Right lobe of liver (tissue), 6 donors: ENCODE measurements around the gene GIMAP2. TPM values are rescaled to one million over a fixed set of nuclear protein-coding genes. Genes with fewer than 3 reads are reported as not detected.

Experiments used
- ATAC-seq, 4 donors: fragments of 200-7000 bp; cut with Tn5 transposase; one replicate each; pipeline ENCODE4 v1.9.1; 2020; ENCODE audit warnings: mild to moderate bottlenecking in 4 of 4, moderate library complexity in 4 of 4
- DNase-seq, 3 donors: peaks; one replicate each; pipeline ENCODE4 v3.0.0-alpha.2; 2020
- H3K27ac ChIP-seq, 3 donors: fragments of 200-600 bp; one replicate each; pipeline ENCODE4 v1.8.0; 2022
- H3K27me3 ChIP-seq, 2 donors: fragments of 200-600 bp; one replicate each; pipeline ENCODE4 v1.8.0; 2022
- H3K36me3 ChIP-seq, 4 donors: fragments of 200-600 bp; sonication (generic) in 1 of 4; one replicate each; pipeline versions ENCODE4 v1.5.1 to v1.8.0; 2017 to 2022; ENCODE audit warnings: control low read depth in 1 of 4
- H3K4me1 ChIP-seq, 4 donors: fragments of 200-600 bp; sonication (generic) in 1 of 4; one replicate each; pipeline versions ENCODE4 v1.5.1 to v1.8.0; 2017 to 2022; ENCODE audit warnings: control low read depth in 1 of 4
- H3K4me3 ChIP-seq, 3 donors: fragments of 200-600 bp; one replicate each; pipeline ENCODE4 v1.8.0; 2022
- H3K9me3 ChIP-seq, 4 donors: fragments of 200-600 bp; sonication (generic) in 1 of 4; one replicate each; pipeline versions ENCODE4 v1.5.1 to v1.8.0; 2017 to 2022; ENCODE audit warnings: control low read depth in 1 of 4
- POLR2A ChIP-seq: fragments of 450-650 bp; IDR thresholded peaks from one replicate; pipeline ENCODE4 v1.6.1; 2017; ENCODE audit warnings: antibody characterized with exemption, mild to moderate bottlenecking
- WGBS: methylation state at CpG from one replicate; pipeline ENCODE4 v1.1.6; 2018; ENCODE audit warnings: low coverage, low lambda C conversion rate; ENCODE audit not compliant: insufficient coverage; ENCODE audit errors: missing lambda C conversion rate; 5-methylcytosine and 5-hydroxymethylcytosine counted together
- intact Hi-C, 2 donors: fragments of 100-400 bp; cut with DNase I; formaldehyde crosslinking; loops; one replicate each; pipeline versions ENCODE4 v1.11.2 to v1.14.1; 2022
- total RNA-seq, 6 experiments: library from RNA; depleted of rRNA in 2 of 6; stranded (reverse); fragments of >200 nt in 2 of 6; fragmentation: NEBNext Ultra II Directional in 3 of 6; extraction: Animal tissue kit (Norgen Biotek cat#: 25700) in 3 of 6; gene quantifications; one replicate each; pipeline versions ENCODE4 v1.1.0 to v1.2.4, GENCODE V29; 2016 to 2023
- TF ChIP-seq, protein P1 (sequence below), 4 donors: fragments of 200-600 bp in 3 of 4; fragments of 450-650 bp in 1 of 4; IDR thresholded peaks; one replicate each; pipeline versions ENCODE4 v1.5.1 to v1.8.0; 2016 to 2022; ENCODE audit warnings: antibody characterized with exemption in 4 of 4, mild to moderate bottlenecking in 2 of 4
- donor health status: DM: no; HTN: yes; CAD: no.
- donor health status: DM: no; HTN: no; CAD: no.
- donor health status: DM: no; HTN: no; CAD: no.
- donor health status: DM: no; HTN: yes; CAD: no.
- donor health status: DM: no; HTN: yes; CAD: no.

GIMAP2 gene
- total RNA-seq, 6 experiments from 2014 or later = 4.8 to 7.4 (median 5.7) TPM

DNA sequence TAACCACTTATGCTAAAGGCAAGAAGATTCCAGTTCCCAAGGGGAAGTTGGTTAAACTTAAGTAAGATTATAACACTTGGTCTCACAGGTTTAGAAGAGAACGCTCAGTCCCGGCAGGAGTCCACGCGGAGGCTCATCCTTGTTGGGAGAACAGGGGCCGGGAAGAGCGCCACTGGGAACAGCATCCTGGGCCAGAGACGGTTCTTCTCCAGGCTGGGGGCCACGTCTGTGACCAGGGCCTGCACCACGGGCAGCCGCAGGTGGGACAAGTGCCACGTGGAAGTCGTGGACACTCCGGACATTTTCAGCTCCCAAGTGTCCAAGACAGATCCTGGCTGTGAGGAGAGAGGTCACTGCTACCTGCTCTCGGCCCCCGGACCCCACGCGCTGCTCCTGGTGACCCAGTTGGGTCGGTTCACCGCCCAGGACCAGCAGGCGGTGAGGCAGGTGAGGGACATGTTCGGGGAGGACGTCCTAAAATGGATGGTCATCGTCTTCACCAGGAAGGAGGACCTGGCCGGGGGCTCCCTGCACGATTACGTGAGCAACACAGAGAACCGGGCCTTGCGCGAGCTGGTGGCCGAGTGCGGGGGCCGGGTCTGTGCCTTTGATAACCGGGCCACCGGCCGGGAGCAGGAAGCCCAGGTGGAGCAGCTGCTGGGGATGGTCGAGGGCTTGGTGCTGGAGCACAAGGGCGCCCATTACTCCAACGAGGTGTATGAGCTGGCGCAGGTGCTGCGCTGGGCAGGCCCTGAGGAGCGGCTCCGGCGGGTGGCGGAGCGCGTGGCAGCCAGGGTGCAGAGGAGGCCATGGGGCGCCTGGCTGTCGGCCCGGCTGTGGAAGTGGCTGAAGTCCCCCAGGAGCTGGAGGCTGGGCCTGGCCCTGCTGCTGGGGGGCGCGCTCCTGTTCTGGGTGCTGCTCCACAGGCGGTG is 34.7 kb downstream of the GIMAP2 start:
- no peaks in the 10 kb centered on the region for H3K36me3 ChIP-seq
- no peak overlapping the region for H3K4me3 ChIP-seq
- intact Hi-C loops = no loop called here

DNA sequence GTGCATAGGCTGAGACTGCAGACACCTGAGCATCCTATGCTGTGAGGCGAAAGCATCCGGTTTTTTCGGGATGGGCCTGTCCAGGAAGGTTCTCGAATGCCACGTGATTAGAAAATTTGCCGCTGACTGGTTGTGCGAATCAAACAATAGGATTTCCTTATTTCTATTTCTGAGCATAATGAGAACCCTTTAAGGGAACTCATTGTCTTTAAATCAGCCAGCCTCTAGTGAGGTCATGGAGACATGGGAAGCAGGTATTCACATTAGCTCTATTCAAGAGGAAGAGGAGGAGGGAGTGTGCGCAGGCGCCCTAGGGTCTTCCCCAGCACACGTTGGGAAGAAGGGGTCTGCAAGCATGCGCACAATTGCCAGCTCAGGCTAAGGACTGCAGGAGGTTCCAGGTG is 36.5 kb downstream of the GIMAP2 start:
- no peak overlapping the region for H3K27ac ChIP-seq
- H3K27me3 ChIP-seq = no peaks in the 10 kb centered on the region
- 86% methylated on average over 10 of the region's 11 CpGs for WGBS
- no peak for TF ChIP-seq POLR2A
- TF ChIP-seq, protein P1, sequence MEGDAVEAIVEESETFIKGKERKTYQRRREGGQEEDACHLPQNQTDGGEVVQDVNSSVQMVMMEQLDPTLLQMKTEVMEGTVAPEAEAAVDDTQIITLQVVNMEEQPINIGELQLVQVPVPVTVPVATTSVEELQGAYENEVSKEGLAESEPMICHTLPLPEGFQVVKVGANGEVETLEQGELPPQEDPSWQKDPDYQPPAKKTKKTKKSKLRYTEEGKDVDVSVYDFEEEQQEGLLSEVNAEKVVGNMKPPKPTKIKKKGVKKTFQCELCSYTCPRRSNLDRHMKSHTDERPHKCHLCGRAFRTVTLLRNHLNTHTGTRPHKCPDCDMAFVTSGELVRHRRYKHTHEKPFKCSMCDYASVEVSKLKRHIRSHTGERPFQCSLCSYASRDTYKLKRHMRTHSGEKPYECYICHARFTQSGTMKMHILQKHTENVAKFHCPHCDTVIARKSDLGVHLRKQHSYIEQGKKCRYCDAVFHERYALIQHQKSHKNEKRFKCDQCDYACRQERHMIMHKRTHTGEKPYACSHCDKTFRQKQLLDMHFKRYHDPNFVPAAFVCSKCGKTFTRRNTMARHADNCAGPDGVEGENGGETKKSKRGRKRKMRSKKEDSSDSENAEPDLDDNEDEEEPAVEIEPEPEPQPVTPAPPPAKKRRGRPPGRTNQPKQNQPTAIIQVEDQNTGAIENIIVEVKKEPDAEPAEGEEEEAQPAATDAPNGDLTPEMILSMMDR (IDR thresholded peaks at IDR 0.05) = no peak
- intact Hi-C loops = no loop called here
- no peak overlapping the region for H3K4me3 ChIP-seq
- H3K36me3 ChIP-seq = no peaks in the 10 kb centered on the region
- H3K4me1 ChIP-seq = peaks cover 0 to 11% (median 2%) of the 10 kb centered on the region in 4 donors
- ATAC-seq = no peak
- no peak for DNase-seq
- no peaks in the 10 kb centered on the region for H3K9me3 ChIP-seq

More for the DNA sequence above, 34.7 kb downstream of the GIMAP2 start:
- H3K9me3 ChIP-seq = no peaks in the 10 kb centered on the region
- ATAC-seq (no peak), DNase-seq (no peak)
- no peaks in the 10 kb centered on the region for H3K27me3 ChIP-seq
- H3K4me1 ChIP-seq = peaks cover 0 to 11% (median 2%) of the 10 kb centered on the region in 4 donors
- H3K27ac ChIP-seq = no peak overlapping the region
- no peak for TF ChIP-seq POLR2A
- TF ChIP-seq, protein P1 (IDR thresholded peaks at IDR 0.05) = no peak
- WGBS = 67% methylated on average over 1 of the region's 52 CpGs

DNA sequence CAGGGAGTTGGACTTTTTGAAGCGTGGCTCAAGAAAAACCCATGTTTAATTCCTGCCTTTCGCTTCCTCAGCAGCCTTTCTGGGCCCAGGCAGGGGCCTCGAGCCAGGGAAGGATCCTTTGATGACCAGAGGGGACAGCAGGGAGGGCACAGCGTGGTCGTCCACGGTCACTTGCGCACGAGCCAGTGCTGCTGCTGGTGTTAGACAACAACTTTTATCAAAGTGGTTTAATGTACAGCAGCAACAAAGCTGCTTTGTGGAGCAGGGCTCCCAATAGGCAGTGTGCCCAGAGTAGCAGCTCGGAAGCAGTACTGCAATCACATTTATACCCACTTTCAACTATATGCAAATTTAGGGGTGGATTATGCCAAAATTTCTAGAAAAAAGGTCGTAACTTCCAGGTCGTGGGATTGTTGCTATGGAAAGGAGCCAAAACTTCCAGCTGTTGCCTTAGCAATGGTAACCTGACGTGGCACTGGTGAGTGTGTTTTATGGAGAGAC is 37.0 kb downstream of the GIMAP2 start:
- Histone ChIP-seq H3K27ac (no peak overlapping the region), H3K9me3 (no peaks in the 10 kb centered on the region), H3K4me1 (peaks cover 0 to 11% (median 2%) of the 10 kb centered on the region in 4 donors), H3K4me3 (no peak overlapping the region), H3K36me3 (no peaks in the 10 kb centered on the region), H3K27me3 (no peaks in the 10 kb centered on the region)
- no peak for TF ChIP-seq POLR2A
- TF ChIP-seq, protein P1 (IDR thresholded peaks at IDR 0.05) = no peak
- peak in 1 of 4 donors; percentile 10 for ATAC-seq
- DNase-seq = no peak
- 66% methylated on average over 7 of the region's 12 CpGs for WGBS
- intact Hi-C loops = no loop called here

DNA sequence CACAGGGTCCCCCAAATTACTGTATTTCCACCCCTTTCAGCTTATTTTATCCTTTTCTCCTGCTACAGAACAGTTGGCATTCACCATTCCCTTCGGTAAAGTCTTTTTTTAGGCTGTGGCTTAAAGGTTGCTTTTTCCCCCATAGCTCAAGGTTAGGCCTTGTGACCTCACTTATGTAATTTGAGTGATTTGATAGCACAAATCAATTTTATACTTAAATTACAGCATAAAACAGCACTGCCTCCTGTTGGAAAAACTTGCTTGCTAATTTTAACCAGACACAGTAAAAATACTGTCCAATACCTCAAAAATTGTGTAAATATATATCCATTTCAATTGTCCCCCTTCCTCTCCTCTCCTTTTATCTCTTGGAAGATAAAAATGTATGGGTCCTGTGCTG is 38.0 kb downstream of the GIMAP2 start:
- DNase-seq = no peak
- peaks cover 0 to 17% (median 2%) of the 10 kb centered on the region in 4 donors for H3K4me1 ChIP-seq
- peak overlapping the region in 1 of 3 donors; percentile 8 for H3K27ac ChIP-seq
- no peaks in the 10 kb centered on the region for H3K36me3 ChIP-seq
- TF ChIP-seq, protein P1 (IDR thresholded peaks at IDR 0.05) = peak; percentile 17 to 39 (median 24)
- TF ChIP-seq POLR2A = no peak
- intact Hi-C loops = no loop called here
- H3K27me3 ChIP-seq = no peaks in the 10 kb centered on the region
- H3K4me3 ChIP-seq = no peak overlapping the region
- ATAC-seq = peak; percentile 25 to 54 (median 44)
- no peaks in the 10 kb centered on the region for H3K9me3 ChIP-seq
- 9% methylated on average over 1 of the region's 1 CpG for WGBS
